ENCODE data around the gene MGLL.
A peak's percentile ranks its signal among the peaks of the same experiment; 100 is the strongest.

Gene MGLL

GRCh38 chr3:127674101-127674721, 148.1 kb downstream of the MGLL start:
- Histone ChIP-seq H3K4me2 (ENCODE audit: low read depth, low read length, poor library complexity, severe bottlenecking) (no peak overlapping the region), H3K9ac (ENCODE audit: low read length) (no peak overlapping the region), H3K9me3 (ENCODE audit: insufficient read depth, low read length) (no peaks in the 10 kb centered on the region), H3K27me3 (ENCODE audit: low read length) (no peaks in the 10 kb centered on the region), H3K36me3 (ENCODE audit: low read length) (no peaks in the 10 kb centered on the region), H4K20me1 (ENCODE audit: low read depth, low read length) (no peaks in the 10 kb centered on the region), H3F3A (ENCODE audit: insufficient read depth) (no peaks in the 10 kb centered on the region), H3K79me2 (ENCODE audit: insufficient read depth, low read length) (no peaks in the 10 kb centered on the region), H3K27ac (ENCODE audit: low read depth, low read length) (no peak overlapping the region), H3K4me3 (ENCODE audit: insufficient read depth, low read length, poor library complexity, severe bottlenecking) (no peak overlapping the region), H3K9me2 (replicated peaks; ENCODE audit: insufficient read depth, low read length) (no peaks in the 10 kb centered on the region), H2AFZ (ENCODE audit: low read depth, low read length, severe bottlenecking) (no peak overlapping the region)
- TF ChIP-seq EZH2phosphoT487 (conservative IDR thresholded peaks at IDR 0.05; ENCODE audit: low read length) = no peak
- TF ChIP-seq CTCF (IDR thresholded peaks at IDR 0.05; ENCODE audit: insufficient read depth, low read length, poor library complexity, severe bottlenecking) = no peak

GRCh38 chr3:127673191-127674100, 148.9 kb downstream of the MGLL start:
- Histone ChIP-seq H3K27me3 (ENCODE audit: low read length) (no peaks in the 10 kb centered on the region), H4K20me1 (ENCODE audit: low read depth, low read length) (no peaks in the 10 kb centered on the region), H3K27ac (ENCODE audit: low read depth, low read length) (no peak overlapping the region), H3K4me3 (ENCODE audit: insufficient read depth, low read length, poor library complexity, severe bottlenecking) (peak overlapping the region; percentile 79), H2AFZ (ENCODE audit: low read depth, low read length, severe bottlenecking) (peak overlapping the region; percentile 87), H3K79me2 (ENCODE audit: insufficient read depth, low read length) (no peaks in the 10 kb centered on the region), H3F3A (ENCODE audit: insufficient read depth) (no peaks in the 10 kb centered on the region), H3K36me3 (ENCODE audit: low read length) (no peaks in the 10 kb centered on the region), H3K9me2 (replicated peaks; ENCODE audit: insufficient read depth, low read length) (no peaks in the 10 kb centered on the region), H3K9me3 (ENCODE audit: insufficient read depth, low read length) (no peaks in the 10 kb centered on the region), H3K4me2 (ENCODE audit: low read depth, low read length, poor library complexity, severe bottlenecking) (peak overlapping the region; percentile 75), H3K9ac (ENCODE audit: low read length) (peak overlapping the region; percentile 73)
- no peak for TF ChIP-seq CTCF (IDR thresholded peaks at IDR 0.05; ENCODE audit: insufficient read depth, low read length, poor library complexity, severe bottlenecking)
- no peak for TF ChIP-seq EZH2phosphoT487 (conservative IDR thresholded peaks at IDR 0.05; ENCODE audit: low read length)

GRCh38 chr3:127672429-127673190, 149.7 kb downstream of the MGLL start, which contains the start of gene ABTB1:
Gene ABTB1, plus strand, starts transcription at chr3:127672952. Its CDS starts 74 bp downstream, at chr3:127673026.
- Histone ChIP-seq H3F3A (ENCODE audit: insufficient read depth) (no peaks in the 10 kb centered on the region), H3K9me2 (replicated peaks; ENCODE audit: insufficient read depth, low read length) (no peaks in the 10 kb centered on the region), H3K27ac (ENCODE audit: low read depth, low read length) (peak within 1 kb of the TSS; percentile 51), H3K4me3 (ENCODE audit: insufficient read depth, low read length, poor library complexity, severe bottlenecking) (peak within 1 kb of the TSS; percentile 79), H3K4me2 (ENCODE audit: low read depth, low read length, poor library complexity, severe bottlenecking) (peak within 1 kb of the TSS; percentile 75), H4K20me1 (ENCODE audit: low read depth, low read length) (no peaks in the 10 kb centered on the region), H3K27me3 (ENCODE audit: low read length) (no peaks in the 10 kb centered on the region), H3K9ac (ENCODE audit: low read length) (peak within 1 kb of the TSS; percentile 73), H3K9me3 (ENCODE audit: insufficient read depth, low read length) (no peaks in the 10 kb centered on the region), H3K79me2 (ENCODE audit: insufficient read depth, low read length) (no peaks in the 10 kb centered on the region), H2AFZ (ENCODE audit: low read depth, low read length, severe bottlenecking) (peak within 1 kb of the TSS; percentile 89), H3K36me3 (ENCODE audit: low read length) (no peaks in the 10 kb centered on the region)
- TF ChIP-seq CTCF (IDR thresholded peaks at IDR 0.05; ENCODE audit: insufficient read depth, low read length, poor library complexity, severe bottlenecking) = no peak
- no peak for TF ChIP-seq EZH2phosphoT487 (conservative IDR thresholded peaks at IDR 0.05; ENCODE audit: low read length)
